ENCODE measurements around the gene FANCE.
"Not testable (repeated sequence)": the region's sequence is repeated elsewhere in the genome, so short reads cannot be mapped to it uniquely, and the experiment has no call there.

The FANCE gene

GRCh38 chr6:35497571-35498421 lies 45.7 kb downstream of the FANCE start:
- DNase-seq (ENCODE audit: low read depth) = peak; percentile 46

GRCh38 chr6:35498422-35499067 lies 46.4 kb downstream of the FANCE start:
- DNase-seq (ENCODE audit: low read depth) = no peak

- DNase-seq (ENCODE audit: low read depth) = no peak
These were observed 47.2 kb downstream of the FANCE start for GRCh38 chr6:35499372-35499771.

- DNase-seq (ENCODE audit: low read depth) = peak; percentile 54
These were observed 48.6 kb downstream of the FANCE start for GRCh38 chr6:35500782-35501181.

GRCh38 chr6:35501784-35502183 lies 49.6 kb downstream of the FANCE start:
- DNase-seq (ENCODE audit: low read depth) = no peak

- no peak for DNase-seq (ENCODE audit: low read depth)
These were observed 51.4 kb downstream of the FANCE start for GRCh38 chr6:35503534-35503933.

- DNase-seq (ENCODE audit: low read depth) = no peak
These were observed 53.9 kb downstream of the FANCE start for GRCh38 chr6:35505999-35506412.

GRCh38 chr6:35506536-35506935 lies 54.4 kb downstream of the FANCE start:
- no peak for DNase-seq (ENCODE audit: low read depth)

- no peak for DNase-seq (ENCODE audit: low read depth)
These were observed 55.1 kb downstream of the FANCE start for GRCh38 chr6:35507221-35507620.

- no peak for DNase-seq (ENCODE audit: low read depth)
These were observed 55.9 kb downstream of the FANCE start for GRCh38 chr6:35508027-35508426.

- DNase-seq (ENCODE audit: low read depth) = no peak
These were observed 56.4 kb downstream of the FANCE start for GRCh38 chr6:35508542-35508941.

GRCh38 chr6:35510916-35511561 lies 58.9 kb downstream of the FANCE start:
- no peak for DNase-seq (ENCODE audit: low read depth)

- no peak for DNase-seq (ENCODE audit: low read depth)
These were observed 59.4 kb downstream of the FANCE start for GRCh38 chr6:35511562-35511941.

- DNase-seq (ENCODE audit: low read depth) = no peak
These were observed 59.9 kb downstream of the FANCE start for GRCh38 chr6:35512006-35512405.

GRCh38 chr6:35512740-35513139 lies 60.6 kb downstream of the FANCE start, which contains the start of gene TULP1:
Gene TULP1 (minus strand): TSS chr6:35512896. CDS start chr6:35512858, 38 bp downstream.
- DNase-seq (ENCODE audit: low read depth) = no peak

GRCh38 chr6:35514587-35514986 lies 62.4 kb downstream of the FANCE start:
- DNase-seq (ENCODE audit: low read depth) = no peak

- not testable (repeated sequence) for DNase-seq (ENCODE audit: low read depth)
These were observed 63.8 kb downstream of the FANCE start for GRCh38 chr6:35515939-35516338.
